GM19099 (cell line): Measurements from ENCODE around the gene NHLH2.

Source experiments
- POLR2A ChIP-seq: IDR thresholded peaks from 3 replicates; pipeline ENCODE4 v1.6.1; 2011; ENCODE audit warnings: low read depth; ENCODE audit not compliant: insufficient read length; ENCODE audit errors: extremely low read depth

The NHLH2 gene

GRCh38 chr1:115854005-115854404 is 13.1 kb upstream of the NHLH2 start:
- no peak for TF ChIP-seq POLR2A

- no peak for TF ChIP-seq POLR2A
Observed at GRCh38 chr1:115850937-115851336, 10.0 kb upstream of the NHLH2 start.

- no peak for TF ChIP-seq POLR2A
Observed at GRCh38 chr1:115847787-115848186, 6.9 kb upstream of the NHLH2 start.

- TF ChIP-seq POLR2A: no peak
Observed at GRCh38 chr1:115842948-115843347, 2.0 kb upstream of the NHLH2 start.

GRCh38 chr1:115839679-115840237 is 1.2 kb downstream of the NHLH2 start:
- TF ChIP-seq POLR2A: no peak

GRCh38 chr1:115839029-115839678 is 1.8 kb downstream of the NHLH2 start:
- TF ChIP-seq POLR2A: no peak

GRCh38 chr1:115838431-115839028 is 2.4 kb downstream of the NHLH2 start:
- no peak for TF ChIP-seq POLR2A

GRCh38 chr1:115837740-115838421 is 3.0 kb downstream of the NHLH2 start:
- TF ChIP-seq POLR2A: no peak

- no peak for TF ChIP-seq POLR2A
Observed at GRCh38 chr1:115837341-115837739, 3.6 kb downstream of the NHLH2 start.

- no peak for TF ChIP-seq POLR2A
Observed at GRCh38 chr1:115833856-115834255, 7.1 kb downstream of the NHLH2 start.

GRCh38 chr1:115832651-115833050 is 8.3 kb downstream of the NHLH2 start:
- TF ChIP-seq POLR2A: no peak

- no peak for TF ChIP-seq POLR2A
Observed at GRCh38 chr1:115830963-115831362, 10.0 kb downstream of the NHLH2 start.

- no peak for TF ChIP-seq POLR2A
Observed at GRCh38 chr1:115829947-115830346, 11.0 kb downstream of the NHLH2 start.

GRCh38 chr1:115829023-115829674 is 11.8 kb downstream of the NHLH2 start:
- no peak for TF ChIP-seq POLR2A
